OCI-LY3 (cell line): ENCODE data around the gene POLN.

Source experiments
- CTCF ChIP-seq: fragments of 200-600, 300-600 bp; sonication (generic); IDR thresholded peaks from 2 replicates; pipeline ENCODE4 v1.5.1; 2014; ENCODE audit warnings: antibody characterized with exemption, low read length, low read depth
- EZH2phosphoT487 ChIP-seq: fragments of 200-600 bp; shearing (Covaris generic); IDR thresholded peaks from 2 replicates; pipeline ENCODE4 v1.6.1; 2018; ENCODE audit warnings: antibody characterized with exemption, mixed run types, low read depth

DNA sequence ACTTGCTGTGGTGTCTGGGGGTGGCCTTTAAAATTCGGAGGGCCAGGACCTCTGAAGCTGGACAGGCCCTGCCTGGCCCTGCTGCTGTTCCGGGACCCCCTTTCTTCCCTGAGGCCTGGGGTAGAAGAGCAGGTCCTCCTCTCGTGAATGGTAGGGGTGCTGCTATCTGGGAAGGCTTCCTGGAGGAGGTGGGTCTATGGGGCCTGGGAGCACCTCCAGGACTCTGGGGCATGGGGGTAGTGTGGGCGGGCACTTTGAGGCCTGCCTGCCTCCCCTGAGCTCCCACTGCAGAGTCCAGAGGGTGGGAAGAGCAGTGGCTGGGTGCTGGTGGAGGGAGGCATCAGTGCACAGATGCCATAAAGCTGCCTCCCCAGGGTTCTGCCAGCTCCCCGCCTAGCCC, 24.9 kb upstream of the POLN start:
- TF ChIP-seq CTCF: no peak
- no peak for TF ChIP-seq EZH2phosphoT487
